ENCODE measurements around the gene KCNJ10.

DNA sequence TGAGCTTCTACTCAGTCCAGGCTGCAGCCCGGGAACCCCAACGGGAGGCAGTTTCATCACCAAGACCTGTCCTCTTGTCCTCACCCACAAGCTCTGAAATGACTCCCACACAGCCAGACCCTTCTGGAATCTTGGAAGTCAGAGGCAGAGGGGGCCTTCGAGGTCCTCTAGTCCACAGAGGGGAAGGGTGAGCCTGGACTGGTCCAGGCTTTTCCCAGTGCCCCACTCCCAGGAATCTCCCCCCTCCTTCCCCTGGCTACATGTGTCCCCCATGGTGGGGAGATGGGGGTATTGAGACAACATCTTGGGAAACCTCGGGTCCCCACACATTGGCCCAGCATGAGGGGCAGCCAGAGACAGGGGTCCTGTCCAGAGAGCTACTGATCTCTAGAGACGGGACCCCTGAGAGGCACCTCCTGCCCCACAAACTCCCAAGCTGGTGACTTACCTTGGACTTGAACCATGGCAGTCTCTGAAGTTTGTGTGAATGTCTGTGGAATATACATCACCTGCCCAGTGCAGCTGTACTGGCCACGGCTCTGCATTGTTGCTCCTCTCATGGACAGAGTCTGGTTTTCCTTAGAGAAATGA is 96.5 kb downstream of the KCNJ10 start:
- TF ChIP-seq, protein P1, sequence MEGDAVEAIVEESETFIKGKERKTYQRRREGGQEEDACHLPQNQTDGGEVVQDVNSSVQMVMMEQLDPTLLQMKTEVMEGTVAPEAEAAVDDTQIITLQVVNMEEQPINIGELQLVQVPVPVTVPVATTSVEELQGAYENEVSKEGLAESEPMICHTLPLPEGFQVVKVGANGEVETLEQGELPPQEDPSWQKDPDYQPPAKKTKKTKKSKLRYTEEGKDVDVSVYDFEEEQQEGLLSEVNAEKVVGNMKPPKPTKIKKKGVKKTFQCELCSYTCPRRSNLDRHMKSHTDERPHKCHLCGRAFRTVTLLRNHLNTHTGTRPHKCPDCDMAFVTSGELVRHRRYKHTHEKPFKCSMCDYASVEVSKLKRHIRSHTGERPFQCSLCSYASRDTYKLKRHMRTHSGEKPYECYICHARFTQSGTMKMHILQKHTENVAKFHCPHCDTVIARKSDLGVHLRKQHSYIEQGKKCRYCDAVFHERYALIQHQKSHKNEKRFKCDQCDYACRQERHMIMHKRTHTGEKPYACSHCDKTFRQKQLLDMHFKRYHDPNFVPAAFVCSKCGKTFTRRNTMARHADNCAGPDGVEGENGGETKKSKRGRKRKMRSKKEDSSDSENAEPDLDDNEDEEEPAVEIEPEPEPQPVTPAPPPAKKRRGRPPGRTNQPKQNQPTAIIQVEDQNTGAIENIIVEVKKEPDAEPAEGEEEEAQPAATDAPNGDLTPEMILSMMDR (IDR thresholded peaks at IDR 0.05), result no peak
- TF ChIP-seq POLR2A (IDR thresholded peaks at IDR 0.05), result no peak
